HG03432 (cell line): Measurements from ENCODE around the gene ADAMTS2.
"Not testable (repeated sequence)": the region's sequence is repeated elsewhere in the genome, so short reads cannot be mapped to it uniquely, and the experiment has no call there.

Experiments
- ATAC-seq: cut with Tn5 transposase; IDR thresholded peaks from one replicate; pipeline ENCODE4 v1.9.1; 2021; ENCODE audit warnings: mild to moderate bottlenecking, moderate library complexity; ENCODE audit not compliant: unreplicated experiment

Gene ADAMTS2

GRCh38 chr5:179118756-179119414, 226.4 kb downstream of the ADAMTS2 start:
- ATAC-seq = no peak

GRCh38 chr5:179118338-179118737, 226.9 kb downstream of the ADAMTS2 start:
- ATAC-seq = no peak

GRCh38 chr5:179115845-179116524, 229.3 kb downstream of the ADAMTS2 start:
- no peak for ATAC-seq

GRCh38 chr5:179115307-179115706, 230.0 kb downstream of the ADAMTS2 start:
- no peak for ATAC-seq

GRCh38 chr5:179114756-179115155, 230.5 kb downstream of the ADAMTS2 start:
- ATAC-seq = no peak

GRCh38 chr5:179113945-179114641, 231.2 kb downstream of the ADAMTS2 start:
- ATAC-seq = no peak

GRCh38 chr5:179113143-179113530, 232.1 kb downstream of the ADAMTS2 start:
- ATAC-seq = no peak

- ATAC-seq = no peak
Measured at GRCh38 chr5:179112469-179113142, 232.7 kb downstream of the ADAMTS2 start.

GRCh38 chr5:179111267-179112207, 233.7 kb downstream of the ADAMTS2 start:
- no peak for ATAC-seq

- ATAC-seq = no peak
Measured at GRCh38 chr5:179110528-179110927, 234.7 kb downstream of the ADAMTS2 start.

GRCh38 chr5:179101282-179101681, 244.0 kb downstream of the ADAMTS2 start:
- ATAC-seq = not testable (repeated sequence)

GRCh38 chr5:179089502-179089901, 255.8 kb downstream of the ADAMTS2 start:
- no peak for ATAC-seq

GRCh38 chr5:179080724-179081123, 264.5 kb downstream of the ADAMTS2 start:
- ATAC-seq = no peak

- no peak for ATAC-seq
Measured at GRCh38 chr5:179079165-179079987, 265.9 kb downstream of the ADAMTS2 start.

GRCh38 chr5:179065703-179066102, 279.6 kb downstream of the ADAMTS2 start:
- no peak for ATAC-seq

- no peak for ATAC-seq
Measured at GRCh38 chr5:179061025-179061424, 284.2 kb downstream of the ADAMTS2 start.
